ENCODE measurements around the gene FALEC. TPM values are rescaled to one million over a fixed set of nuclear protein-coding genes. Genes with fewer than 3 reads are reported as not detected.
"Not testable (repeated sequence)": the region's sequence is repeated elsewhere in the genome, so short reads cannot be mapped to it uniquely, and the experiment has no call there.

FALEC gene
- total and polyA plus RNA-seq, 9 of the 15 experiments (the other 6 are each of a cell fraction or from before 2014, with no cell fraction given): 0.15 to 1.8 (median 0.53) TPM; not detected in 5

- H3K9ac ChIP-seq (ENCODE audit: insufficient read depth in 1 of 2, low read depth in 2 of 2, low read length in 2 of 2); intact Hi-C loops (cut with micrococcal nuclease); BruUV-seq (replicated peaks); H2AFZ ChIP-seq (ENCODE audit: low read depth, low read length); CTCF ChIA-PET (ENCODE audit: low intra/inter-chr PET ratio); H3K27ac ChIP-seq (ENCODE audit: extremely low read depth, low read depth, low read length); H3K9me1 ChIP-seq (ENCODE audit: control insufficient read depth, insufficient read depth, low read length); H3K9me3 ChIP-seq (replicated peaks; ENCODE audit: control insufficient read depth, insufficient read depth, low read depth, low read length); FAIRE-seq; H3K27me3 ChIP-seq (ENCODE audit: control insufficient read depth in 2 of 2, insufficient read depth in 2 of 2, low read length in 2 of 2); DNase-seq (ENCODE audit: extremely low read depth in 1 of 4, low spot score in 3 of 4); H3K4me2 ChIP-seq (ENCODE audit: insufficient read depth, low read length); ATAC-seq; in situ Hi-C loops (cut with MboI); H3K4me1 ChIP-seq (replicated peaks in 1 of 2; ENCODE audit: control insufficient read depth in 2 of 2, insufficient read depth in 2 of 2, low read length in 2 of 2); H3K4me3 ChIP-seq: not testable (repeated sequence)
- Histone ChIP-seq H4K20me1 (replicated peaks; ENCODE audit: control insufficient read depth, insufficient read depth, low read length) (peaks cover 31% of the 10 kb centered on the region), H3K36me3 (ENCODE audit: control insufficient read depth, insufficient read depth, low read length) (peaks cover 31% of the 10 kb centered on the region), H3K79me2 (ENCODE audit: control insufficient read depth, insufficient read depth, low read length) (peaks cover 44% of the 10 kb centered on the region)
- POLR2A ChIA-PET: interaction anchor here (1.2 to 11.0 kb wide), 6 partner anchors 12 to 34 kb away, joined by 3 to 148 read pairs (median 20); no protein-coding TSS in a partner anchor
- WGBS (ENCODE audit: insufficient coverage, low coverage, missing lambda C conversion rate): 84% methylated on average over 1 of the region's 3 CpGs
Observed at GRCh38 chr1:150580966-150581365, 65.4 kb downstream of the FALEC start.

DNA sequence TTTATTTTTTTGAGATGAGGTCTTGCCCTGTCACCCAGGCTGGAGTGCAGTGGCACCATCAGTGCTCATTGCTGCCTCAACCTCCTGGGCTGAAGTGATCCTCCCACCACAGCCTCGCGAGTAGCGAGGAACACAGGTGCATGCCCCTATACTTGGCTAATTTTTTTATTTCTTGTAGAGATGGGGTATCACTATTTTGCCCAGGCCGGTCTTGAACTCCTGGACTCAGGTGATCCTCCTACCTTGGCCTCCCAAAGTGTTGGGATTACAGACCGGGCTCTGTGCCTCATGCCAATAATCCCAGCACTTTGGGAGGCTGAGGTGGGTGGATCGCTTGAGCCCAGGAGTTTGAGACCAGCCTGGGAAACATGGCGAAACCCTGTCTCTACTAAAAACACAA, 65.9 kb downstream of the FALEC start:
- H3K9me3 ChIP-seq (replicated peaks; ENCODE audit: control insufficient read depth, insufficient read depth, low read depth, low read length); BruUV-seq (replicated peaks); H3K27me3 ChIP-seq (ENCODE audit: control insufficient read depth in 2 of 2, insufficient read depth in 2 of 2, low read length in 2 of 2); H3K27ac ChIP-seq (ENCODE audit: extremely low read depth, low read depth, low read length); DNase-seq (ENCODE audit: extremely low read depth in 1 of 4, low spot score in 3 of 4); H3K9me1 ChIP-seq (ENCODE audit: control insufficient read depth, insufficient read depth, low read length); intact Hi-C loops (cut with micrococcal nuclease); in situ Hi-C loops (cut with MboI); H3K4me1 ChIP-seq (replicated peaks in 1 of 2; ENCODE audit: control insufficient read depth in 2 of 2, insufficient read depth in 2 of 2, low read length in 2 of 2); H2AFZ ChIP-seq (ENCODE audit: low read depth, low read length); H3K4me3 ChIP-seq; CTCF ChIA-PET (ENCODE audit: low intra/inter-chr PET ratio); ATAC-seq; H3K4me2 ChIP-seq (ENCODE audit: insufficient read depth, low read length); FAIRE-seq: not testable (repeated sequence)
- H3K36me3 ChIP-seq (ENCODE audit: control insufficient read depth, insufficient read depth, low read length): peaks cover 26% of the 10 kb centered on the region
- WGBS (ENCODE audit: insufficient coverage, low coverage, missing lambda C conversion rate): 92% methylated on average over 7 of the region's 7 CpGs
- POLR2A ChIA-PET: interaction anchor here (1.2 to 3.8 kb wide), 3 partner anchors 11 to 34 kb away, joined by 3 to 22 read pairs (median 18); no protein-coding TSS in a partner anchor
- peaks cover 40% of the 10 kb centered on the region for H3K79me2 ChIP-seq (ENCODE audit: control insufficient read depth, insufficient read depth, low read length)
- H4K20me1 ChIP-seq (replicated peaks; ENCODE audit: control insufficient read depth, insufficient read depth, low read length): peaks cover 26% of the 10 kb centered on the region
- peak overlapping the region in 1 of 2 experiments; percentile 63; a peak in 1 of 4 replicates for H3K9ac ChIP-seq (ENCODE audit: insufficient read depth in 1 of 2, low read depth in 2 of 2, low read length in 2 of 2)

Measured in K562 (cell line).